GM21825 (cell line): ENCODE data around the gene L3MBTL4.
A peak's percentile ranks its signal among the peaks of the same experiment; 100 is the strongest.

Experiments used
- ATAC-seq: cut with Tn5 transposase; IDR thresholded peaks from one replicate; pipeline ENCODE4 v1.9.1; 2021; ENCODE audit warnings: mild to moderate bottlenecking, moderate library complexity; ENCODE audit not compliant: unreplicated experiment

Gene L3MBTL4

DNA sequence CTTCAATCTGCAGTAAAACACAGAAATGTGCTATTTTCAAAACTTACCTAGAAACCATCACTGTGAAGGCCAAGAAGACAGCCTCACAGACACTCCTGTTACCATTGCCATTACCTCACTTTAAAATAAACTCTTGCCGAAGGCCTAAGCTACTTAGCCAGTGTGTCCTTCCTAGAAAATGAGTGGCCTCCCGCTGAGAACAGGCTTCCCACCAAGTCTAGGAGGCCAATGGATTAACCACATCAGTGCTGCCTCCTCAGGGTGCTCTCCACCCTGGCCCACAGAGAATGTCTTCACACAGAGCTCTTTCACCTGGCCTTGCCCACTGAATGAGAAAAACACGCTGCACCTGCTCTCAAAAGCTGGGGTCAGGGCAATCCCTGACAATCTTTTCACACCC, 47.5 kb downstream of the L3MBTL4 start:
- no peak for ATAC-seq

DNA sequence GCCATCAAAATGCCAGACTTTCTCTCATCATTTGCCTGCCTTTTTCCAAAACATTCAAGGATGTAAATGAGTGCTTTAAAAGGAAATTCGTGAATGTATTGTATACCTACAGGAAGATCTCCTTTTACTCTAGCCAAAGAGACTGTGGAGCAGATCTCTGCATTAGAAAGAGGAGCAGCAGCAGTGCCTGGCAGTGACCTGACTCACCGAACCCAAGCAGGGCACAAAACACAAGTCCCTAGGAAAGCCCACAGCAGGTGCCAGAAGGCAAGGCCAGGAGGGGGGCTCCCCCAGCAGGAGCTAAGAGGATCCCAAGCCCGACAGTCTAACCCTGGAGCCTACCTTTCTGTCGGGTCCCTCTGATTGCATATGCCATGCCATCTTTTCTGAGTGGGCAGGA, 47.9 kb downstream of the L3MBTL4 start:
- ATAC-seq: no peak

DNA sequence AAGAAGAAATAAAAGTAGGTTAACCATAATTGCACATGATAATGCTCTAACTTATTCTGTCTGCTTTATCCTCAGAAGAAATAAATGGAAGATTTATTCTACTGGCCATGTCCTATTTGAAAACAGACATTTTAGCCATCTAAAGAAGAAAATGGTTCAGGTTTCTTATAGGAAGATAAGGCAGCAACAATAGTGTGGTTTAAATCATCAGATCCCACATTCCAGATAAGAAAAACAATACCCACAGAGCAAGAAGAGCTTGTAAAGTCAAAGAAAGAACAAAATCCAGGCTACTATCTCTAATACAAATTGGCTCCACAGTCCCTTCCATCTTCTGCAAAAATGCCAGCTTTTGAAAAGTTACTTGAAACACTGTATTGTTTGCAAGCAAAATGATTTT, 49.3 kb downstream of the L3MBTL4 start:
- ATAC-seq: no peak

DNA sequence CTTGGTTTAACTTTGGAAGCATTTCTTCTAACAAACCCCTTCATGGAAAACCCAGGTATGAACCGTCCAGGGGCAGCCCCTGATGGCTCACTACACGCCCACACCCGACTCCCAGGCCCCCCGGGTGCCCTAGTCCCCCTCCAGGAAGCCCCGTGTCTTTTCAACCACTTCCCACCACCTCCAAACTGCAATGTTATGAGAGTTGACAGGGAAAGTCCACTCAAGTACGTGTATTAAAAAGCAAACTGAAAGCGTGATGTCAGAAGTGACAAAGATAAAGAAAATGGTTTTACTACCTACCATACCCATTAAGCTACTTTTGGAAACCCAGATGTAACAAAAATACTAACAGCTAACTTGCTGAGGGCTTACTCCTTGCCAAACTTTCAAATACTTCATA, 51.5 kb downstream of the L3MBTL4 start:
- ATAC-seq: peak; percentile 63

DNA sequence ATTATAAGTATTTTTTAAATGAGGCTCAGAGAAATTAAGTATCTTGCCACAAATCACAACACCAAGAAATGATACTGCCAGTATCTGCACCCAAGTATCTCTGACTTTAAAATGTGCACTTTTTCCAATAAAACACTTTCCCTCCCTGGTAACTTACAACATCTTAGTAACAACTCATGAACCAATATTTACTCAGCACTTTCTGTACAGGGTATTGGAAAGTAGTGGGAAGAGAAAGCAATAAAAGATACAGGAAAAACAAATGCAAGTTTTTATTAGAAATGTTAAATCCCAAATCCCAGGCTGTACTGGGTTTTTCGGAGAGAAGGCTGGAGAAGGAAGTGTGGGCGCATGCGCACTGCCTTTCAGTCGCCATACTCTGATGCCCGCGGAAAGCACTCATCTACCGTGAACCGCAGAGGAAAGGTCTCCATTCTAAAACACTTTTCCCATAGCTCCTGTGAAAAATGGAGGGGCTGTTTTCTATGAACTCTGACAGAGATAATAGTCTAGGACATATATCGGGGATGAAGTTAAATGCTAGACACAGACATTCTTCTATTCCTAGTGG, 52.1 kb downstream of the L3MBTL4 start:
- no peak for ATAC-seq

DNA sequence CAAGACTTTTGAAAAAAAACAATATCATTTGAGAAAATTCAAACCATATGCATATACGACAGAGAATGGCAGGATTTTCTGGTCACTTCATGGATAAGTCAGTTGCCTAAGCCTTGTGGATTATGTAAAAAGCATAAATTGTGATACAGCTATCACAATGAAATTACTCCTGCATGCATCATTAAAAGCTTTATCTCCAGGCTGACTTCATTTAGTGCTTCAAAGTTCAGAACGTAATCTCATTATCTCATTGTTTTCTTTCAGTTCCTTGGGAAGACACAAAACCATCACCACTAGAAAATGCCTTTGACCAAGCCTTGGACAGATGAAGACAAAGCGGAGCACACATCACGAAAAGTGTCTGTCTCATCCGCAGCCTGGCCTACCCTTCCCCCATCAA, 57.0 kb downstream of the L3MBTL4 start:
- no peak for ATAC-seq

DNA sequence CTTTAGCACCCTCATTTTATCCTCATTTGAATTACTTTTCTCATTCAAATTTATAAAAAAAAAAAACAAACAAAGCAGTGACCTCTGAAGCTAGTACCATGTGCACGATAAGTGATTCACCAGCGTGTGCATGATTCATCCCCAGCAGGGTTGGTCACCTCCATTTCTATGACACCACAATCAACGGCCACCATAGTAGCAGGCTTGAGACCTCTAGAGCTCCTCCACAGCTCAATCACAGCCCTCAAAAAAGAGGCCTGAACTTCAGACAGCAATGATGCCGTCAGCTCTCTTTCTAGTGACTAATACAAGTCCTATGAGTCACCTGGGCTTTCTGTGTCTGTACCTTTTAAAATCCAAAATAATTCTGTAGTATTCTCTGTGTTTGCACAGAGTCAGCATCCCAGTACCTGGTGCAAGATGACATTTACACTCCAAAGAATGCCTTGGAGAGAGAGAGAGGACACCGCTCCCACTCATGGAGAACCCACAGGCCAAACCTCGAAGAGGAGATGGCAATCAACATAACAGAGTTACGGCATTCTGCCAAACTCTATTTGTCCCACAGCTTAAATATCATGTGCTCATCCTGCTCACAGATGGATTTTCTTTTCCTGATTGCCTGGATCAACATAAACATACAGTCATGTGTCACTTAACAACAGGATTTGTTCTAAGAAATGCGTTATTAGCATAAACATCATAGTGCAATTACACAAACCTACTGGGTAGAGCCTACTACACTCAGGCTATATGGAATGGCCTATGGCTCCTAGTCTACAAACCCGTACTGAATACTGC, 58.7 kb downstream of the L3MBTL4 start:
- ATAC-seq: peak; percentile 58

DNA sequence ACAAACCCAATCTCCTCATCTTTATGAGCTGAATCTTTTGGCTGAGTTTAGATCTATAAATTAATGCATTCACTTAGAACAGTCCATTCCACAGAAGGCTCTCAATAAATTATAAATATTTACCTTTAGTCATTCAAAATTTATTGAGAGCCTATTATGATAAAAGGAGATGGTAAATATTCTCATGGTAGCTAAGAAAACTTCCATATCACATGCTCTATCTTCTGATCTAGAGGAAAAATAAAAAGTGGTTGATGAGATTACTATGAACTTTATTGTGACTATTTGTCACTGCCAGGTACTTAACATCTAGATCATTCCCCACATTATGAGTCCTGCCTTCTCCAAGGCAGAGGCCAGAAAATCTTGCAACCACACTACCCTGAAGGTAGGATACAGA, 62.4 kb downstream of the L3MBTL4 start:
- no peak for ATAC-seq

DNA sequence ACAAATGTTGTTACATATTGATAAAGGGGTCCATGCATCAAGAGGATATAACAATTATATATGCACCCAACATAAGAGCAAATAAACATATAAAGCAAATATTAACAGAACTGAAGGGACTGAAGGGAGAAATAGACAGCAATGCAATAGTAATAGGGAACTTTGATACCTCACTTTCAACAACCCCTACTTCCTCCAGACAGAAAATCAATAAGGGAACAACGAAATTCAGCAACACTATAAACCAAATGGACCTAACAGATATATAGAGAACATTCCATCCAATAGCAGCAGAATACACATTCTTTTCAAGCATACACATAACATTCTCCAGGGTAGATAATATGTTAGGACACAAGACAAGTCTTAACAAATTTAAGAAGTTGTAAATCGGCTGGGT, 71.7 kb downstream of the L3MBTL4 start:
- no peak for ATAC-seq

DNA sequence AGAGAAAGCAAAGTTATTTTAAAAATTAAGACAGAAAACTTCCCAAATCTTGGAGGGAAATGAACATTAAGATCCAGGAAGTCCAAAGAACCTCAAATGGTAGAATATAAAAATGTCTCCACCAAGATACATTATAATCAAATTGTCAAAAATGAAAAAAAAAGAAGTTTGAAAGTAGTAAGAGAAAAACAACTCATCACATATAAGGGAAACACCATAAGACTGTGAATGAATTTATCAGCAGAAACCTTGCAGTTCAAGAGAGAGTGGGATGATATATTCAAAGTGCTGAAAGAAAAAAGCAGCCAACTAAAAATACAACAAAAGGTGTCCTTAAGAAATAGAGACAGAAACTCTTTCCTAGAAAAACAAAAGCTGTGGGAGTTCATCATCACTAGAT, 73.0 kb downstream of the L3MBTL4 start:
- ATAC-seq: no peak

DNA sequence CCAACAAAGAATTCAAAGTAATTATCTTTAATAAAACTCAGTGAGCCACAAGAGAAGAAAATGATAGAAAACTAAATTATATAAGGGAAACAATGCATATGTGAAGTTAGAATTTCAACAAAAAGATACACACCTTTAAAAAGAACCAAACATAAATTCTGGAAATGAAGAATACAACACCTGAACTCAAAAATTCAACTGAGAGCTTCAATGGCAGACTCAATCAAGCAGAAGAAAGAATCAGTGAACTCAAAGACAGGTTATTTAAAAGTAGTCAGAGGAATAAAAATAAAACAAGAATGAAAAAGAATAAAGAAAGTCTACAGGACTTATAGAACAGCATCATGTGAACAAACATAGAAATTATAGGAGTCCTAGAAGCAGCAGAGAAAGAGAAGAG, 73.4 kb downstream of the L3MBTL4 start:
- no peak for ATAC-seq

DNA sequence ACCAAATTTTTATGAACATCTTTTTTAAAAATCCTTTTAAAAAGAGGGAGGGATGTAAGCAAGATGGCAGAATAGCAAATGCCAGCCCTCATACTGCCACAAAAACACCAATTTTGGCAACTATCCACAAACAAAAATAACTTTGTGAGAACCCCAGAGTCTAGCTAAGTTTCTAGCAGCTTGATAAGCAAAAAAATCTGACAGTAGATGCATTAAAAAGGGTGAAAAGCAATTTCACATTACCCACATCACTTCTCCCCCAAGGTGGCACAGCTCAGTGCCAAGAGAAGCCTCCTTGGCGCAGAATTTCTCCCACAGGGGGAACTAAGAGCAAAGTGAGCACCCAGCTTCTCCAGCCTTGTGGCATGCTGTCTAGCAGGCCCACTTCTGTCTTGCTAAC, 74.6 kb downstream of the L3MBTL4 start:
- no peak for ATAC-seq

DNA sequence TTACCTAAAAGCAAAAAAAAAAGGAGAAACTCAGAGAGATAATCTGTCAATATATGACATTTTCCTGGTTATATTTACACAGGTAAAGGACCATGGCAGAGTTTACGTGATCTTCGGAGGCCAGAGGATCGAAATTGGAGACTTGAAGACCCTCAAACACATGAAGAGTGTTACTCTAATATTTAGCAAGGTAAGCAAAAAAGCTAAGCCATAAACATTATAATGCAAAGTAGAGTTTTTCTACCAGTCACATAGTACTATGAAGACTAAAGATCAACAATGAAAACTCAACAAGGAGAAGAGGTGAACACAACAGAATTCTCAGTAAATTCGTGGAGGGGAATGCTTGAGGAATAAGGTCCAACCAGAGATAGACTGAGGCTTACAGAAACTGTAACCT, 78.5 kb downstream of the L3MBTL4 start:
- no peak for ATAC-seq

DNA sequence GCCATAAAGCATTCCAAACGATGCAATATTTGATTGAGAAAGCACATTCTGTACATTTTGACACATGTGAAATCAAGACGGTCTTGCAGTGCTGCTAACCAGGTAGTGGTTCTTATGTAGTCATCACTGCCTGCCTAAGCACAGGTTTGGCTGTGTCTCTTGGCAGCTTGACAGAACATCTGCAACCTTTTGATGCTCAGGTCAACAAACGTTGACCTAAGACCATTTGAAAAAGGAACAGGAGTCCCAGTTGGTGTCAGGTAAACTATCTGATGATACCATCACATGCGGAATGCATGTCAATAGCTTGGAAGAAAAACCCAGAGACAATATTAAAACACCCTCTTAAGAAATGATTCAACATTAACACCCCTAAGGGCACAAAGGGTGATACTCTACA, 80.7 kb downstream of the L3MBTL4 start:
- ATAC-seq: no peak

DNA sequence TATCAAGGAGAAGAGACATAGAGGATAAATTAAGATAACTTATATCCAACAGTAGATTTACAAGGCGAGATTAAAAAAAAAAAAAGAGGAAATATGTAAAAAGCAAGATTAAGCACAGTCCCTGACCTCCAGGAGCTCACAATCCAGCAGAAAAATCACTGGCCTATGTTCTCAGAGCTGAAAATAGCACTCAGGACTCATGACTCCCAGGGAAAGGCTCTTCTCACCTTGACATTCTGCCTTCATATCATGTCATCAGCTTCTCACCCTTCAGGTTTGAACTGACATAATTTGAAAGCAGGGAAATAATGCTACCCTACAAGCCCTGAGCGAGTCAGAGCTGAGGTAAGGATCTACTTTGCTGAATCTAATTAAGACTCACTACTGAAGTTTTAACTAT, 82.8 kb downstream of the L3MBTL4 start:
- ATAC-seq: no peak

DNA sequence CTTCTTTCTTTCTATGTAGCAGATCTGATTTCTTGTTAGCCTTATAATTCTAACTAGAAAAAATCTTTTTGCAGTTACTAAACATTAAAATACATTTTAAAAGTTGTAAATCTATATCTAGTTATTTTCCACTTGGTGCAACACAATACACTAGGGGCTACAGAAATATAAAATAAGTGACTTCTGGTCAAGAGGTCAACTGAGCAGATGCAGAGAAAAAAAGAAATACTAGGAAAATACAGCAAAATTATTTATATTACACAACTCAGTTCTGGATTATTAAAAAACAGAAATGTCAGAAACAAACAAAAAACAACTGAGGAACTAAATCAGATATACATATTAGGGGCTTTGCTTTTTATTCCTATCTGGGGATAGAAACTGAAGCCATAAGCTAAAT, 83.9 kb downstream of the L3MBTL4 start:
- ATAC-seq: no peak

DNA sequence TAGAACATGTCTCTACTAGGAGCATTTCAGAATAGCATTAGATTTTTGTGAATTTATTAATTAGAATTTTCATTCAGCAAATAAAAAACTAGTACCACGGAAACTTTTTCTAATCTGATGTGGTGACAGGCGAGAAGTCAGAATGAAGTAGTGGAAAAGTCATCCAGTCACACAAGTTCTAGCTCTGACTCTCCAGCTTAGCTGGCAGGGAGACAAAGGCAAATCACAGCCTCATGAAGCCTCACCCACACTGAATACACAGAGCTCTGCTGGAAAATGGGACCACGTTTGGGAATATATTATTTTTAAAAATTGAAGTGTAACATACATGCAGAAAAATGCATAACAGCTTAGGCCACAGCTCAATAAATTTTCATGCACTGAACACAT, 86.1 kb downstream of the L3MBTL4 start:
- ATAC-seq: no peak

DNA sequence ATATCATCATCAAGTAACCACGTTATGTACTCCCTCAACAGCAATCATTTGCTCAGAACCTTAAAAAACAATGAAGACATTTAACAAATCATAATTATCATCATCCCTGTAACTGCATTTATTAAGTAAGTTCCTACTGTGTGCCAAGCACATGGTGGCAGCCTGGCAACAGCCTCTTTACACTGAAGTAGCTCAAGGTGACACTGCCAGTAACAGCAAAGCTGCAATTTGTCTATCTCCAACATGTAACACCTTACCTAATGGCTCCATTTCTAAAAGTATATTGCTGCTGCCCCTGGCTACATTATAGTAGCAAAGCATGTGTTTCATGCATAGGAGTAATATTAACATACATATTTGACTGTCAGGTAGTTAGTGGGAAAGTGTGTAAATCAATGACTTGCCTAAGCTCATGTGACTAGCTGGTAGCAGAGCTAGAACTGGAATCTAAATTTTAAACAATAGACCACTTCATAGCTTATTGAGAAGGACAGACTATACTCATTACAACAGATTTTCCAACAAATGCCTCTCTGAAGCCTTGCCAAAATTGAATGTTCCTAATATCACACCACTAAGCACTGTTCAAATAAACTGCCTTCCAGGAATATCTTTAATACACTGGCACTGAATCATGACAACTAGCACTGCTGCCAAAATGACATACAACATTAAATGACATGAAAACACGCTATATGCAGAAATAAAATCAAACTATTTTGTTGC, 86.7 kb downstream of the L3MBTL4 start:
- ATAC-seq: no peak

DNA sequence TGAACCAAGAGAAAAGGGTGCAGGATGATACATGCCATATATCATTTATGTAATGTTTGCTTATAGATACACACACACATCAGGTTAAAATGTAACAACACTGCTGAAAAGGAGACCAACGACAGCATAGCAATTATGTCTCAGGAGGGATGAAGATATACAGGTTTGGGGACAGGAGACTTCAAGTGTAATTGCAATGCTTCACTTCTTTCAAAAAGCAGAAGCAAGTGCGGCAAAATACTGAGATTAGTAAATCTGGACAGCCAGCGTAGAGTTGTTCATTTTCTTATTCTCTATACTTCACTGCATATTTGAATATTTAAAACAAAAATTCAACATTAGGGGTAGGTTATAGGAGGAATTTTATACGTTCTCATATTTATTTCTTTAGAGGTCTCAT, 87.2 kb downstream of the L3MBTL4 start:
- ATAC-seq: no peak

DNA sequence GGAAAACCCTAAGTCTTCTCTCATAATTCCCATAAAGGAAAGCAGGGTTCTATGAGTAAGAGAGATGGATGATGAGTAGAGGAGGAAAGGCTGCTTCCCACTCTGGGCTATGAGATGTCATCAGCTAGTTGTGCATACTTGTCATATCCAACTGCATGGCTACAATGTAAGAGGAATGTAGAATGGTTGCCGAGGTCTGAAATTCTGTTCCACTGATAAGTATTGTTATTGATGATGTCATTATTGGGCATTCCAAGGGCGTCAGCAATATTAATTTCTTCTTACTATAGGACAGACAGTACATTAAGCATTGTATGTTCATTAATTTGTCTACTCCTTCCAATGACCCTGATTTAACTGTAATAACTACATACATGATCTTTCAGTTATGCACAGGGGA, 88.1 kb downstream of the L3MBTL4 start:
- ATAC-seq: no peak

DNA sequence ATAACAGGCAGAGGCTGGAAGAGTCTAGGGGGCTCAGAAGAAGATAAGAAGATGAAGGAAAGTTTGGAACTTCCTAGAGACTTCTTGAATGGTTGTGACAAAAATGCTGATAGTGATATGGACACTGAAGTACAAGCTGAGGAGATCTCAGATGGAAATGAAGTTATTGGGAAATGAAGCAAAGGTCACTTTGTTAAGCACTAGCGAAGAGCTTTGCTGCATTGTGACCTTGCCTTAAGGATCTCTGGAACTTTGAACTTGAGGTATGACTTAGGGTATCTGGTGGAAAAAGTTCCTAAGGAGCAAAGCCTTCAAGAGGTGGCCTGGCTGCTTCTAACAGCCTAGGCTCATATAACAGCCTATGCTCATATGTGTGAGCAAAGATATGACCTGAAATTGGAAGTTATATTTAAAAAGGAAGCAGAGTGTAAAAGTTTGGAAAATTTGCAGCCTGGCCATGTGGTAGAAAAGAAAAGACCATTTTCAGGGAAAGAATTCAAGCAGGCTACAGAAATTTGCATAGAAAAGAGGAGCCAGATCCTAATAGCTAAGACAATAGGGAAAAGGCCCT, 91.3 kb downstream of the L3MBTL4 start:
- ATAC-seq: no peak
